ENCODE results near the gene SP9. TPM values are rescaled to one million over a fixed set of nuclear protein-coding genes. Genes with fewer than 3 reads are reported as not detected.
"Not testable (repeated sequence)": the region's sequence is repeated elsewhere in the genome, so short reads cannot be mapped to it uniquely, and the experiment has no call there.

The SP9 gene
- total and polyA plus RNA-seq, 2 donors = not detected

DNA sequence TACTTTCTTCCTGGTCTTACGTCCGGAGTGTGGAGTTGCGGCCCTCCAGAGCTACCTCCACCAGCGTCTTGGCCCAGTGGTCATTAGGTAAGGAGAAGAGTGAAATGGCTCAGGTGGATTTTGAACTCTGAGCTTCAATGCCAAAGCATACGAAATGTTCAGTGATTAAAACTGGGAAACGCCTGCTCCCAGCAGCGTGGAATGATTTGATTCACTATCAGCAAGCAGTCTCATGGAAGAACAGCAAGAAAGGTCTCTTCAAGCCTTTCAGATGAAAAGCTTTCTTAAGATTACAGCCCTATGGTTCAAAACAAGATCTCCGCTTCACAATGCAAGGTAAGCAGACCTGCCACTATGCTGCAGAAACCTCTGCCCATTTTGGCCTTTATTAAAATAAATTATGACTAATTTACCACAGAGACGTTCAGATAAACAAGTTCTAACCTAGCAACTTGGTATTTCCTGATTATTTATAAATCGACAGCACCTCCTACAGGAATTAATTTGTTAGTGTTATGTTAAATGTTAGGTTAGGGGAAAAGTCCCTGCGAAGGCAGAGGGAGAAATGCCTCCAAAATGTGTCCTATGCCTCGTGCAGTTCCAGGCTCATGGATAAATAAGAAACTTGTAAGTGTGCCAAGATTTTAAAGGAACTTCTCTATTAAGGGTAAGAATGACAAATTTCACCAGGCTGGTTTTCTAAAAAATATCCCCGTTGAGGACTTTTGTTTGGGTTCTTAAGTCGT, 10.1 kb downstream of the SP9 start:
- no peaks in the 10 kb centered on the region for H3K4me1 ChIP-seq (ENCODE audit: insufficient read depth)

DNA sequence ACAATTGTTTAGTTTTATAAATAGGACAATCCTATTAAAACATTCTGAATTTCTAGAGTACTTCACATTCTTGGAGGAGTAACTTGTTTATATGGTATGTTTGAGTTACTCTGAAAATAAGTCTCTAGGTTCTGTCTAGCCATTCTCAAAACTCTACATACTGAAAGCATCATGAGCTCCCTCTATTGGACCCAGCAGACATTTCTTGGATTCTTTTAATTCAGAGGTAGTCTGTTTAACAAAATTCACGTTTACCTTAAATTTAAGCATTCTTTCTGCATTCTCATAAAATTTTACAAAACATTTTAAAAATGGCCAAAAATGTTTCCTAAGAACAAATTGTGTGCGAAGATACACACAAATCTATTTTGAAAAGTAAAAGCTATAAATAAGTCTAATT, 15.3 kb downstream of the SP9 start:
- H3K36me3 ChIP-seq (ENCODE audit: insufficient read depth) = peaks cover 3% of the 10 kb centered on the region
- WGBS = 73% methylated on average over 2 of the region's 2 CpGs

More for the DNA sequence above, 10.1 kb downstream of the SP9 start:
- 47% methylated on average over 14 of the region's 14 CpGs for WGBS
- peaks cover 3% of the 10 kb centered on the region for H3K36me3 ChIP-seq (ENCODE audit: insufficient read depth)
- no peak overlapping the region for H3K27ac ChIP-seq (ENCODE audit: low read depth)
- no peak overlapping the region for H3K4me3 ChIP-seq (ENCODE audit: low read depth, low read length)
- DNase-seq (ENCODE audit: extremely low spot score) = no peak

DNA sequence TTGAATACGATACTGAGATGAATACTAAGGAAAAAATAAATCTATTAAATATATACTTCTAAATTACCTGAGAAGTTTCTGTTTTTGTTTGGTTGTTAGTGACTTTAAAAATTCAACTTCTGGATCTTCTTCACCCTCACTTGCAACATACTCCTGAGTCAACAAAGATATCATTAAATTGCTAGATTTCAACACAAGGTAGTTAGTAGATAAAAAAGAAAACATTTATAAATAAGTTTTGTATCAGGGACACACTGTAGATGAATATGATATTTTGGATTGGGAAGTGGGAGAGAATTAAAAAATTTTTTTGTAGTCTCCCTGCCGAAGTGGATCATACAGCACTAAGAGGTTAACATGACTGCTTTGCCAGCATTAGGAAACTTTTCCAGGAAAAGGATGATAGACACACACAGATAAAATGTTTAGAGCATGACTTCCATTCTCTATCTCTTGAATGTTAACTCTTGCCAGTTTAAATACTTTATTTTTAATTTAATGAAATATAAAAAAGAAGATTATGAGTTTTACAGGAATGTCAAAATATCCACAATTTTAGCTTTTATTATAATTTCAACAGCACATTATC, 15.9 kb downstream of the SP9 start:
- DNase-seq (ENCODE audit: extremely low spot score) = no peak
- peaks cover 3% of the 10 kb centered on the region for H3K36me3 ChIP-seq (ENCODE audit: insufficient read depth)
- WGBS = 94% methylated on average over 2 of the region's 2 CpGs
- H3K4me3 ChIP-seq (ENCODE audit: low read depth, low read length) = no peak overlapping the region
- no peak overlapping the region for H3K27ac ChIP-seq (ENCODE audit: low read depth)
- H3K4me1 ChIP-seq (ENCODE audit: insufficient read depth) = no peaks in the 10 kb centered on the region

More for the DNA sequence above, 15.3 kb downstream of the SP9 start:
- no peak for DNase-seq (ENCODE audit: extremely low spot score)
- Histone ChIP-seq H3K4me3 (ENCODE audit: low read depth, low read length) (no peak overlapping the region), H3K27ac (ENCODE audit: low read depth) (no peak overlapping the region), H3K4me1 (ENCODE audit: insufficient read depth) (no peaks in the 10 kb centered on the region)

DNA sequence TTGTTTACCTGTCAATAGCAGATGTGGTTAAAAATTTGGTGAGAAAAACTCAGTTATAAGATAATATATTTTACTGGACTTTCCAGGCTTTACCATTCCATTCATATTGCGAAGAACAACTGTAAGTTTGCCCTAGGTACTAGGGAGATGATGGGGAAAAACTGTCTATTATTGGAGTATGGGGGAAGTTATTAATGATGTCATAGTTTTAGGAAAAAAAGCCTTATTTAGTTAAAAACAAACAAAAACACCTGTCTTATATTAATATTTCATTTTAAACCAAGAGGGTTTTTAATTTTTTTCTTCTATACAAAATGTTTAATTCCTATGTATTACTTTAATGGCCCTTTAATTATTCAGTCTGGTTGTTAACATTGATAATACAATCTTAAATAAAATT, 18.2 kb downstream of the SP9 start:
- 99% methylated on average over 1 of the region's 1 CpG for WGBS
- DNase-seq (ENCODE audit: extremely low spot score) = no peak
- Histone ChIP-seq H3K4me1 (ENCODE audit: insufficient read depth) (no peaks in the 10 kb centered on the region), H3K4me3 (ENCODE audit: low read depth, low read length) (no peak overlapping the region), H3K36me3 (ENCODE audit: insufficient read depth) (peaks cover 3% of the 10 kb centered on the region), H3K27ac (ENCODE audit: low read depth) (no peak overlapping the region)

DNA sequence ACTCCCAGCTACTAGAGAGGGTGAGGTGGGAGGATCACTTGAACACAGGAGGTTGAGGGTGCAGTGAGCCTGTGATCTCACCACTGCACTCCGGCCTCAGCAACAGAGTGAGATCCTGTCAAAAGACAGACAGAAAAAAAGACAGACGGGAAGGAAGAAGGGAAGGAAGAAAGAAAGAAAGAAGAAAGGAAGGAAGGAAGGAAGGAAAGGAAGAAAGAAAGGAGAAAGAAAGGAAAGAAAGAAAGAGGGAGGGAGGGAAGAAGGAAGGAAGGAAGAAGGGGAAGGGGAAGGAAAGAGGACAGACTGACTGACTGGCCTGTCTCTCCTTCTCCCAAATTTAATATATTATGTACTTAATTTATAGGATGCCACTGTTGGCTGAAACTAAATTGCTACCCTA, 21.6 kb downstream of the SP9 start:
- Histone ChIP-seq H3K4me3 (ENCODE audit: low read depth, low read length) (no peak overlapping the region), H3K27ac (ENCODE audit: low read depth) (no peak overlapping the region), H3K36me3 (ENCODE audit: insufficient read depth) (no peaks in the 10 kb centered on the region), H3K4me1 (ENCODE audit: insufficient read depth) (no peaks in the 10 kb centered on the region)
- no peak for DNase-seq (ENCODE audit: extremely low spot score)
- 97% methylated on average over 2 of the region's 2 CpGs for WGBS

DNA sequence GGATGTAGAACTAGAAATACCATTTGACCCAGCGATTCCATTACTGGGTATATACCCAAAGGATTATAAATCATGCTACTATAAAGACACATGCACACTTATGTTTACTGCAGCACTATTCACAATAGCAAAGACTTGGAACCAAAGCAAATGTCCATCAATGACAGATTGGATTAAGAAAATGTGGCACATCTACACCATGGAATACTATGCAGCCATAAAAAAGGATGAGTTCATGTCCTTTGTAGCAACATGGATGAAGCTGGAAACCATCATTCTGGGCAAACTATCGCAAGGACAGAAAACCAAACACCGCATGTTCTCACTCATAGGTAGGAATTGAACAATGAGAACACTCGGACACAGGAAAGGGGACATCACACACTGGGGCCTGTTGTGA, 24.9 kb downstream of the SP9 start:
- DNase-seq (ENCODE audit: extremely low spot score); H3K4me3 ChIP-seq (ENCODE audit: low read depth, low read length); H3K27ac ChIP-seq (ENCODE audit: low read depth); H3K36me3 ChIP-seq (ENCODE audit: insufficient read depth); H3K4me1 ChIP-seq (ENCODE audit: insufficient read depth): not testable (repeated sequence)
- 96% methylated on average over 4 of the region's 4 CpGs for WGBS

DNA sequence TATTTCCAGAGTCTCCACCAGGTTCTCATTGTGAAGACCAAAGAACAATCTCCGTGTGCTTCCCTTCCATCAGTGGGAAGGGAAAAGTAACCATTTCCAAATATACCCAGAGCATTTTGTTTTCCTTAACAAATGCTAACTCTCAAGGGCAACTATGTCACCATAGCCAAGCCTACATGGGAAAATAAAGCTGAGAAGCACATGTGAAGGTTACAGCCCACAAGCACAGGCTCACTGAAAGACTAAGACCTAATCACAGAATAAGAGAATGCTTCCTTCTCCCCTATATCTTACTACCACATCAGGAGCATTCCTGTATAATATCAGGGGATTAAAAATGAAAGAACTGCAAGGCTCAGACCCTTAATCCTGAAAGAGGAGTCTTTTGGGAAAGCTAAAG, 28.2 kb downstream of the SP9 start:
- Histone ChIP-seq H3K27ac (ENCODE audit: low read depth) (no peak overlapping the region), H3K4me3 (ENCODE audit: low read depth, low read length) (no peak overlapping the region), H3K36me3 (ENCODE audit: insufficient read depth) (no peaks in the 10 kb centered on the region), H3K4me1 (ENCODE audit: insufficient read depth) (no peaks in the 10 kb centered on the region)
- 95% methylated on average over 1 of the region's 1 CpG for WGBS
- no peak for DNase-seq (ENCODE audit: extremely low spot score)

DNA sequence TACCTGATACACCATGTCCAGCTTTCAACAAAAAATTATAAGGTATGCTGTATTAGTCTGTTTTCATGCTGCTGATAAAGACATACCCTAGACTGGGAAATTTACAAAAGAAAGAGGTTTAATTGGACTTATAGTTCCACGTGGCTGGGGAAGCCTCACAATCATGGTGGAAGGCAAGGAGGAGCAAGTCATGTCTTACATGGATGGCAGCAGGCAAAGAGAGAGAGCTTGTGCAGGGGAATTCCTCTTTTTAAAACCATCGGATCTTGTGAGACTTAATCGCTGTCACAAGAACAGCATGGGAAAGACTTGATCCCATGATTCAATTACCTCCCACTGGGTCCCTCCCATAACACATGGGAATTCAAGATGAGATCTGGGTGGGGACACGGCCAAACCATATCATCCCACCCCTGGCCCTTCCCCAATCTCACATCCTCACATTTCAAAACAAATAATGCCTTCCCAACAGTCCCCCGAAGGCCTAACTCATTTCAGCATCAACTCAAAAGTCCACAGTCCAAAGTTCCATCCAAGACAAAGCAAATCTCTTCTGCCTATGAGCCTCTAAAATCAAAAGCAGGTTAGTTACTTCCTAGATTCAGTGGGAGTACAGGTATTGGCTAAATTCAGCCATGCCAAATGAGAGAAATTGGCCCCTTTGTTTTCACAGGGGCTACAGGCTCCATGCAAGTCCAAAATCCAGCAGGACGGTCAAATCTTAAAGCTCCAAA, 28.9 kb downstream of the SP9 start:
- not testable (repeated sequence) for H3K27ac ChIP-seq (ENCODE audit: low read depth); H3K4me1 ChIP-seq (ENCODE audit: insufficient read depth); H3K36me3 ChIP-seq (ENCODE audit: insufficient read depth); DNase-seq (ENCODE audit: extremely low spot score); H3K4me3 ChIP-seq (ENCODE audit: low read depth, low read length)
- WGBS = 96% methylated on average over 6 of the region's 6 CpGs

DNA sequence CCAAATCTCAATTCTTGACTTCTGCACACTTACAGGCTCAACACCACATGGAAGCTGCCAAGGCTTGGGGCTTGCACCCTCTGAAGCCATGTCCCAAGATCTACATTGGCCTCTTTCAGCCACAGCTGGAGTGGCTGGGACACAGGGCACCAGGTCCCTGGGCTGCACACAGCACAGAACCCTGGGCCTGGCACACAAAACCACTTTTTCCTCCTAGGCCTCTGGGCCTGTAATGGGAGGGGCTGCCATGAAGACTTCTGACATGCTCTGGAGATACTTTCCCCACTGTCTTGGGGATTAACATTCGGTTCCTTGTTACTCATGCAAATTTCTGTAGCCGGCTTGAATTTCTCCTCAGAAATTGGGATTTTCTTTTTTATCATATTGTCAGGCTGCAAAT, 29.9 kb downstream of the SP9 start:
- H3K4me1 ChIP-seq (ENCODE audit: insufficient read depth) = no peaks in the 10 kb centered on the region
- H3K4me3 ChIP-seq (ENCODE audit: low read depth, low read length) = no peak overlapping the region
- no peak overlapping the region for H3K27ac ChIP-seq (ENCODE audit: low read depth)
- 98% methylated on average over 2 of the region's 2 CpGs for WGBS
- no peak for DNase-seq (ENCODE audit: extremely low spot score)
- H3K36me3 ChIP-seq (ENCODE audit: insufficient read depth) = peaks cover 2% of the 10 kb centered on the region

DNA sequence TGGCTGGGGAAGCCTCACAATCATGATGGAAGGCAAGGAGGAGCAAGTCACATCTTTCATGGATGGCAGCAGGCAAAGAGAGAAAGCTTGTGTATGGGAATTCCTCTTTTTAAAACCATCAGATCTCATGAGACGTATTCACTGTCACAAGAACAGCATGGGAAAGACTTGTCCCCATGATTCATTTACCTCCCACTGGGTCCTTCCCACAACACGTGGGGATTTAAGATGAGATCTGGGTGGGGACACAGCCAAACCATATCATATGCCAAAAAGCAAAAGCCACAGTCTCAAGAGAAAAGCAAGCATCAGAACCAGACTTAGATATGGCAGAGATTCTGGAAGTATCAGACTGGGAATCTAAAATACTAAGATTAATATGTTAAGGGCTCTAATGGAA, 30.8 kb downstream of the SP9 start:
- peaks cover 2% of the 10 kb centered on the region for H3K36me3 ChIP-seq (ENCODE audit: insufficient read depth)

DNA sequence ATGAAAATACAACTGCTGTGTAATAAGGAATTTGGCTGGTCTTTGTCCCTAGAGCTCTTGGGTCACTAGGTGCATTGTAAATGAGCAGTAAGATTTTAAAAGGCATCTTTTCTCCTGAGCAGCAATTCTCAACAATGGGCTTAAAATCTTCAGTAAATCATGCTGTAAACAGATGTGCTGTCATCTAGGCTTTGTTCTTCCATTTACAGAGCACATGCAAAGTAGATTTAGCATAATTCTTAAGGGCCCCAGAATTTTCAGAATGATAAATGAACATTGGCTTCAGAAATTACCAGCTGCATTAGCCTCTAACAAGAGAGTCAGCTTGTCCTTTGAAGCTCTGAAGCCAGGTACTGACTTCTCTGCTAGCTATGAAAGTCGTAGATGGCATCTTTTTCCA, 33.9 kb downstream of the SP9 start:
- DNase-seq (ENCODE audit: extremely low spot score) = no peak
- Histone ChIP-seq H3K36me3 (ENCODE audit: insufficient read depth) (peaks cover 4% of the 10 kb centered on the region), H3K27ac (ENCODE audit: low read depth) (no peak overlapping the region), H3K4me1 (ENCODE audit: insufficient read depth) (no peaks in the 10 kb centered on the region), H3K4me3 (ENCODE audit: low read depth, low read length) (no peak overlapping the region)
- WGBS = 94% methylated on average over 1 of the region's 1 CpG

More for the DNA sequence above, 30.8 kb downstream of the SP9 start:
- H3K4me3 ChIP-seq (ENCODE audit: low read depth, low read length) = no peak overlapping the region
- DNase-seq (ENCODE audit: extremely low spot score) = no peak
- no peaks in the 10 kb centered on the region for H3K4me1 ChIP-seq (ENCODE audit: insufficient read depth)
- H3K27ac ChIP-seq (ENCODE audit: low read depth) = no peak overlapping the region
- WGBS = 57% methylated on average over 2 of the region's 2 CpGs

DNA sequence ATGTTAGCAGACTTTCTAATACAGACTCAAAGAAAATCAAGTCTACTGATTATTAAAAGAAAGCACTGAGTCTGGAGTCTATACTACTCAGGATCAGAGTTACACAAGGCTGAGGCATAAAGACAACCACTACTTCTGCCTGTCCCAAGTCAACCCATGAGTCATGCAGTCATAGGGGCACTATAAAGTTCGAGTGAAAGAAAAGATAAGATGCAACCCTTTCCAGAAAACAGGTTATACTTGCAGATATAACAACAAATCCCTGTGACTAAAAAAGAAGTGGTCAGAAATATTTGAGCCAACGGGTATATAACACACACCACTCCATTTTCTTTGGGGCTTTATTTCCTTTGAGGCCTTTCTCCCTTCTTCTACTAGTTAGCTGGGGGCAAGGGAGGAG, 42.2 kb downstream of the SP9 start:
- Histone ChIP-seq H3K4me3 (ENCODE audit: low read depth, low read length) (no peak overlapping the region), H3K4me1 (ENCODE audit: insufficient read depth) (no peaks in the 10 kb centered on the region), H3K27ac (ENCODE audit: low read depth) (no peak overlapping the region), H3K36me3 (ENCODE audit: insufficient read depth) (peaks cover 7% of the 10 kb centered on the region)
- no peak for DNase-seq (ENCODE audit: extremely low spot score)
- 74% methylated on average over 2 of the region's 2 CpGs for WGBS

DNA sequence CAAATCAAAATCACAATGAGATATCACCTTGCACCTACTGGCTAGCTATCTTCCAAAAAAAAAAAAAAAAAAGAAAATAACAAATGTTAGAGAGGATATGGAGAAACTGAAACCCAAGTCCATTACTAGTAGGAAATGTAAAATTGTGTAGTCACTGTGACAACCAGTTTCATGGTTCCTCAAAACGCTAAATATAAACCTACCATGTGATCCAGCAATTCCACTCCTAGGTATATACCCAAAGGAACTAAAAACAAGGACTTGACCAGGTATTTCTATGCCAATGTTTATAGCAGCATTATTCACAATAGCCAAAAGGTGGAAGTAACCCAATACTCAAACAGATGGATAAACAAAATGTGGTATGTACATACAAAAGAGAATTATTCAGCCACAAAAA, 49.0 kb downstream of the SP9 start:
- Histone ChIP-seq H3K36me3 (ENCODE audit: insufficient read depth) (peaks cover 2% of the 10 kb centered on the region), H3K4me1 (ENCODE audit: insufficient read depth) (no peaks in the 10 kb centered on the region), H3K27ac (ENCODE audit: low read depth) (no peak overlapping the region), H3K4me3 (ENCODE audit: low read depth, low read length) (no peak overlapping the region)
- WGBS = 82% methylated on average over 1 of the region's 1 CpG
- no peak for DNase-seq (ENCODE audit: extremely low spot score)

DNA sequence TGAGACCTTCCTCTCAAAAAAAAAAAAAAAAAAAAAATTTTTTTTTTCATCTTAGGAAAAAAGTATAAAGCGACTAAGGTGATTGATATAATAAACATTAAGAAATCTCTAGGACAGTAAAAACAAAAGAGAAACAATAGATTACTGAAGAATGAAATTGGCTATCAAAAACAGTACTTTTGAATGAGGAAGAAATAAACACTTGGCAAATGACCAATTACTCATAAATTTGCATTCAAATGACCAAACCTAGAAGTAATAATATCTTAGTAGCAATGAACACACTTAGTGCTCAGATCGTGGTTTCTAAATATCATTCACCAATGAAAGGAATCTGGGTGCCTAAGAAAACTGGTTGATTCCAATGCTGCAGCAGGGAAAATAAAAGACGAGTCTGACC, 50.4 kb downstream of the SP9 start:
- Histone ChIP-seq H3K4me3 (ENCODE audit: low read depth, low read length) (no peak overlapping the region), H3K36me3 (ENCODE audit: insufficient read depth) (peaks cover 2% of the 10 kb centered on the region), H3K4me1 (ENCODE audit: insufficient read depth) (no peaks in the 10 kb centered on the region), H3K27ac (ENCODE audit: low read depth) (no peak overlapping the region)
- no peak for DNase-seq (ENCODE audit: extremely low spot score)
- WGBS = 87% methylated on average over 3 of the region's 3 CpGs

Measured in urinary bladder (tissue), 4 donors.